A673 (cell line): Measurements from ENCODE around the gene CTNNA3. TPM values are rescaled to one million over a fixed set of nuclear protein-coding genes. Genes with fewer than 3 reads are reported as not detected.

Source experiments
- BruUV-seq: library from RNA; stranded (reverse); fragments of 400-500 nt; replicated peaks from 2 replicates; lab custom pipeline; 2021; lab: Mats Ljungman, UMichigan
- CTCF ChIA-PET: fragments of 300-600 bp; sonication (Branson Sonifier 250); formaldehyde crosslinking; loops from one replicate; lab custom pipeline; 2022; ENCODE audit warnings: antibody characterized with exemption; lab: Charles Lee
- POLR2A ChIA-PET: fragments of 300-600 bp; sonication (Branson Sonifier 250); formaldehyde crosslinking; loops from one replicate; lab custom pipeline; 2022; ENCODE audit warnings: antibody characterized with exemption; ENCODE audit not compliant: low non-redundant PET; lab: Charles Lee
- DNase-seq: peaks from one replicate; pipeline ENCODE4 v3.0.0-alpha.2; 2015; ENCODE audit warnings: low spot score
- H3K27ac ChIP-seq: fragments of 200-600 bp; sonication (generic); 2 replicates; pipeline ENCODE4 v1.5.1; 2016; ENCODE audit warnings: mixed run types, low read depth, mild to moderate bottlenecking, mixed read lengths, antibody characterized with exemption, low read length; ENCODE audit not compliant: poor library complexity, severe bottlenecking
- H3K27me3 ChIP-seq: fragments of 200-600 bp; sonication (generic); replicated peaks from 2 replicates; pipeline ENCODE4 v1.6.1; 2017; ENCODE audit warnings: mixed run types, low read depth, mild to moderate bottlenecking, mixed read lengths, antibody characterized with exemption, low read length; ENCODE audit not compliant: insufficient read depth, poor library complexity
- H3K36me3 ChIP-seq: fragments of 200-600 bp; sonication (generic); 2 replicates; pipeline ENCODE4 v1.6.1; 2016; ENCODE audit warnings: mixed run types, mild to moderate bottlenecking, mixed read lengths, antibody characterized with exemption, low read length; ENCODE audit not compliant: insufficient read depth, poor library complexity, severe bottlenecking
- H3K4me1 ChIP-seq: fragments of 200-600 bp; sonication (generic); 2 replicates; pipeline ENCODE4 v1.6.1; 2017; ENCODE audit warnings: mixed run types, mild to moderate bottlenecking, mixed read lengths, antibody characterized with exemption, low read length; ENCODE audit not compliant: insufficient read depth, poor library complexity, severe bottlenecking
- H3K4me3 ChIP-seq: fragments of 200-600 bp; sonication (generic); 2 replicates; pipeline ENCODE4 v1.5.1; 2016; ENCODE audit warnings: low read depth, mixed run types, mild to moderate bottlenecking, mixed read lengths, low read length; ENCODE audit not compliant: poor library complexity, severe bottlenecking
- H3K9me3 ChIP-seq: fragments of 200-600 bp; sonication (generic); 2 replicates; pipeline ENCODE4 v1.6.1; 2016; ENCODE audit warnings: mixed run types, low read depth, mild to moderate bottlenecking, mixed read lengths, antibody characterized with exemption, low read length; ENCODE audit not compliant: poor library complexity, severe bottlenecking
- EZH2 ChIP-seq: fragments of 200-600 bp; sonication (generic); IDR thresholded peaks from 2 replicates; pipeline ENCODE4 v1.6.1; 2017; ENCODE audit warnings: borderline replicate concordance, low read depth, mild to moderate bottlenecking, mixed read lengths, antibody characterized with exemption, low read length; ENCODE audit not compliant: poor library complexity, severe bottlenecking
- intact Hi-C: fragments of 100-400 bp; cut with micrococcal nuclease; formaldehyde crosslinking; loops from one replicate; pipeline ENCODE4 v1.10.0; 2022; ENCODE audit not compliant: unreplicated experiment
- total RNA-seq: library from RNA; stranded (reverse); gene quantifications from 2 replicates; pipeline ENCODE4 v1.2.3, GENCODE V29; 2021
- TF ChIP-seq, protein P1 (sequence below): fragments of 300-800, 200-600 bp; sonication (generic); conservative IDR thresholded peaks from 2 replicates; pipeline ENCODE4 v1.5.1; 2017; ENCODE audit warnings: low read depth, mild to moderate bottlenecking, antibody characterized with exemption, low read length, moderate library complexity, mixed read lengths

The CTNNA3 gene
- total RNA-seq, 1 experiment from 2014 or later: not detected

DNA sequence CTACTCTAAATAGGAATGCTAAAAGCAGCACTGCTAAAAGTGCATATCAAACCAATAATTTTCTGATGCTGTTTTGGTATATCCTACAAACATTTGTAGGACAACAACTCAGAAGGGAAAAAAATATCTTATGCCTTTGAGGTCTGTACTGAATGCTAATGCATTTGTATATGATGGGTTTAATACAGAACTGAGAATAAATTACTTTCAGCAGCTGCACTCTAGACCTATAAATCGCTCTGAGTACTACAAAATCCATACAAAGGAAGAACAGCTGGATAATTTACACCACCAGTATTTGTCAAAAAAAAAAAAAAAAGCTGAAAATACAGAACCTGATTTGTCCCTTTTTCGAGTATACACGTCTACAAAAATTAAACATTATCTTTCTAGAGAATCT lies 426.2 kb downstream of the CTNNA3 start:
- peaks cover 15% of the 10 kb centered on the region for H3K27me3 ChIP-seq
- POLR2A ChIA-PET: no interaction called here
- H3K27ac ChIP-seq: no peak overlapping the region
- intact Hi-C loops: no loop called here
- CTCF ChIA-PET: no interaction called here
- H3K4me3 ChIP-seq: no peak overlapping the region
- no peaks in the 10 kb centered on the region for H3K9me3 ChIP-seq
- no TSS peak for BruUV-seq
- TF ChIP-seq, protein P1, sequence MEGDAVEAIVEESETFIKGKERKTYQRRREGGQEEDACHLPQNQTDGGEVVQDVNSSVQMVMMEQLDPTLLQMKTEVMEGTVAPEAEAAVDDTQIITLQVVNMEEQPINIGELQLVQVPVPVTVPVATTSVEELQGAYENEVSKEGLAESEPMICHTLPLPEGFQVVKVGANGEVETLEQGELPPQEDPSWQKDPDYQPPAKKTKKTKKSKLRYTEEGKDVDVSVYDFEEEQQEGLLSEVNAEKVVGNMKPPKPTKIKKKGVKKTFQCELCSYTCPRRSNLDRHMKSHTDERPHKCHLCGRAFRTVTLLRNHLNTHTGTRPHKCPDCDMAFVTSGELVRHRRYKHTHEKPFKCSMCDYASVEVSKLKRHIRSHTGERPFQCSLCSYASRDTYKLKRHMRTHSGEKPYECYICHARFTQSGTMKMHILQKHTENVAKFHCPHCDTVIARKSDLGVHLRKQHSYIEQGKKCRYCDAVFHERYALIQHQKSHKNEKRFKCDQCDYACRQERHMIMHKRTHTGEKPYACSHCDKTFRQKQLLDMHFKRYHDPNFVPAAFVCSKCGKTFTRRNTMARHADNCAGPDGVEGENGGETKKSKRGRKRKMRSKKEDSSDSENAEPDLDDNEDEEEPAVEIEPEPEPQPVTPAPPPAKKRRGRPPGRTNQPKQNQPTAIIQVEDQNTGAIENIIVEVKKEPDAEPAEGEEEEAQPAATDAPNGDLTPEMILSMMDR: no peak
- TF ChIP-seq EZH2: no peak
- no peak for DNase-seq
- no peaks in the 10 kb centered on the region for H3K4me1 ChIP-seq
- no peaks in the 10 kb centered on the region for H3K36me3 ChIP-seq

DNA sequence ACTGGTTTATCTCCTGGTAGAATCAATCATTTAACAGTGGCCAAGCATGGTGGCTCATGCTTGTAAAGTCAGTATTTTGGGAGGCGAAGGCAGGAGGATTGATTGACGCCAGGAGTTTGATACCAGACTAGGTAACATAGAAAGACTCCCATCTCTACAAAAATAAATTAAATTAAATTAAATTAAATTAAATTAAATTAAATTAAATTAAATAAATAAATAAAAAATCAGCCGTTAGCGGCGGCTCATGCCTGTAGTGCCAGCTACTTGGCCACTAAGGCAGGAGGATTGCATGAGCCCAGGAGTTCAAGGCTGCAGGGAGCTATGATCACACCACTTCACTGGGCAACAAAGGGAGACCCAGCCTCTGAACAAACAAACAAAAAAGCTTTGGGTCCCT lies 427.8 kb downstream of the CTNNA3 start:
- no peak overlapping the region for H3K4me3 ChIP-seq
- intact Hi-C loops: no loop called here
- no peak for TF ChIP-seq EZH2
- TF ChIP-seq, protein P1: no peak
- ChIA-PET POLR2A (no interaction called here), CTCF (no interaction called here)
- no peaks in the 10 kb centered on the region for H3K9me3 ChIP-seq
- no peaks in the 10 kb centered on the region for H3K36me3 ChIP-seq
- H3K27me3 ChIP-seq: peaks cover 9% of the 10 kb centered on the region
- no TSS peak for BruUV-seq
- H3K27ac ChIP-seq: no peak overlapping the region
- H3K4me1 ChIP-seq: no peaks in the 10 kb centered on the region
- no peak for DNase-seq

DNA sequence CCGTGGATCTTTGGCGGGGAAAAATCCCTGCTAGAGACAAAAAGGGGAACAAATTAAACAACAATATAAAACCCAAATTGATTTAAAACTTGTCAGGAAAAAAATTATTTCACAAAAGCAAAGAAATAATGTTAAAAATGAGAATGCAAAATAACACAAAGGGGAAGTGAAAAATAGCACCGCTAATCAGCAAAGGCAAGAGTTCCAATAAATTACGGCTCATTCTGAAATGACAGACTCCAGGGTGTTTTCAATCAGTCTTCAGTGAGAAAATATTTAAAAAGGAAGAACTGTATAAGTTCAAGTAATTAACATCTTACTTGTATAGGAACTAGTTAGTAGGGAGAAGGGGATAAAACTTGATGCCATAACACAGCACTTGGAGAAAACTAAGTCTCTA lies 433.3 kb downstream of the CTNNA3 start:
- TF ChIP-seq, protein P1: no peak
- TF ChIP-seq EZH2: no peak
- no peaks in the 10 kb centered on the region for H3K4me1 ChIP-seq
- ChIA-PET POLR2A (no interaction called here), CTCF (no interaction called here)
- intact Hi-C loops: no loop called here
- H3K4me3 ChIP-seq: no peak overlapping the region
- no peak for DNase-seq
- no TSS peak for BruUV-seq
- H3K27me3 ChIP-seq: peaks cover 34% of the 10 kb centered on the region
- H3K9me3 ChIP-seq: no peaks in the 10 kb centered on the region
- H3K27ac ChIP-seq: no peak overlapping the region
- H3K36me3 ChIP-seq: no peaks in the 10 kb centered on the region
